ENCODE measurements around the gene SMARCC1.

Gene SMARCC1

DNA sequence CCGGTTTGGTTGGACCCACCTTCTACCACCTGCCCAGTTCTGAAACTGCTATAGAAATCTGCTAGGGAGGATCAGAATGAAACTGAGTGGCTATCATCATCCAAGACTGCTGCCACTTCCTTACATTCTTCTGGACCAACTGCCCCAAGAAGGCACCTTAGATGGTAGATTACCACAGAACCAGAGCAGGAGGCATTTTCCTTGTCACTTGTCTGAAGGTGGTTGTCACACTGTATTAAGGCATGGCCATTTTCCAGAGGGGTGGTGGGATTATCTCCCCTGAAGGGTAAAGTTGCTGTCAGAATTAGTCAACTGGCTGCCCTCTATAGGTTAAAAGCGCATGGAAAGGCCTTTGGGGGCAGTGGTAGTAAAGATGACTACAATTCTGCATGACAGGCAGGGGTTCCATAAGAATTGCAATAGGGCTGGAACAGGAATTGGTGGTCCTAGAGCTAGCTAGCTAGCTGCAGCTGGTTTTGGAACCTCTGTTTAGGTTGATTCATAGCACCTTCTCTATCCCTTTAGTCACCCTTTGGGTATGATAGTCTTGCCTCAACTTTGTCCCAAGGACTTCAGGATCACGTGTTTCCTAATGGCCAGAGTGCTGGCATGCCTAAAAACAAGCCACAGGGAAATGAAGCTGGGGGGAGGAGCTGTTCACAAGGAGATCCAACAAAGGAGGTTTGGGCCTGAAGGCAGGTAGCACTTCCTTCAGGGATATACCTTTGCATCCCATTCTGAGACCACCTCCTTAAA is 198.2 kb downstream of the SMARCC1 start:
- no peak for DNase-seq (ENCODE audit: low spot score)

DNA sequence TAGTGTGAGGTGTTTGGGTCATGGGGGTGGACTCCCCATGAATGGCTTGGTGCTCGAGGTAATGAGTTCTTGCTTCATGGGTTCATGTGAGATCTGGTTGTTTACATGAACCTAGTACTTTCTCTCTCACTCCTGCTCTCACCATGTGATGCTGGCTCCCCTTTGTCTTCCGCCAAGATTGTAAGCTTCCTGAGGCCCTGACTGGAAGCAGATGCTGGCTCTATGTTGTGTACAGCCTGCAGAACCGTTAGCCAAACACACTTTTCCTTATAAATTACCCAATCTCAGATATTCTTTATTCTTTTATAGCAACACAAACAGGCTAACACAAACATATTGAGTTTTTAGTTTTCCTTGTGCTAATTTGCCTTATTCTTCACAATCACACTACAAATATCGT is 199.9 kb downstream of the SMARCC1 start:
- no peak for DNase-seq (ENCODE audit: low spot score)

DNA sequence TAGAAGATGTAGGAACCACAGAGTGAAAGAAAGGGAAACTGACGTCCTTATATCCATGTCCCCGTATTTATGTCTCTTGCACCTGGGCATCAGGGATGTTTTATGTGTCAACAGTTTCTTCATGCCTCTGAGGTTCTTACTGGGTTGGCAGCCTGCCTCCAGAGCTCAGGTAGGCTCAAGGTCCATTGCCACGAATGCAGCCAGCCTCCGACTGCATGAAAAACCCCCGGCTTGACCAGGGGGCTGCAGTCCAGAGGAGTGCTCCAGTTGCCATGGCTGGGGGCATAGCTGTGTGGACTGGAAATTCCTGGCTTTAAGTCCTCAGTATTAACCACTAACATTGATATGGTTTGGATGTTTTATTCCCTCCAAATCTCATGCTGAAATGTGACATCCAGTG is 200.3 kb downstream of the SMARCC1 start:
- DNase-seq (ENCODE audit: low spot score): no peak

DNA sequence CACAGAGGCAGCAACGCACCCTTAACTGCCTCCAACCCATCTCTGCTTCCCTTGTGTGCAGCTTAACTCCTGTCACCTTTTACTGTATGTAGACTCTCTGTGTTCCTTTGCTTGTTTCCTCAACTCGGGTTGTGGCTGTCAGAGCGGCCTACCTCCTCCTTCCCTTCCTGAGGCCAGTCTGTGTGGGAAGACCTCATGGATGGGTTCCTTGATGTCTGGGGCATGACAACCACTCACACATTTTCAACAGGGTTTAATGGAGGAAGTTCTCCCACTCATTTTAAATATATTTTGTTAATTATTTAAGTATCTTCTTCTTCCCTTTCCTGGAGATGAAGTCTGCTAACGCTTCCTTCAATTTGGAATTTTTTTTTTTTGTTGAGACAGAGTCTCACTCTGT is 201.2 kb downstream of the SMARCC1 start:
- DNase-seq (ENCODE audit: low spot score): no peak

DNA sequence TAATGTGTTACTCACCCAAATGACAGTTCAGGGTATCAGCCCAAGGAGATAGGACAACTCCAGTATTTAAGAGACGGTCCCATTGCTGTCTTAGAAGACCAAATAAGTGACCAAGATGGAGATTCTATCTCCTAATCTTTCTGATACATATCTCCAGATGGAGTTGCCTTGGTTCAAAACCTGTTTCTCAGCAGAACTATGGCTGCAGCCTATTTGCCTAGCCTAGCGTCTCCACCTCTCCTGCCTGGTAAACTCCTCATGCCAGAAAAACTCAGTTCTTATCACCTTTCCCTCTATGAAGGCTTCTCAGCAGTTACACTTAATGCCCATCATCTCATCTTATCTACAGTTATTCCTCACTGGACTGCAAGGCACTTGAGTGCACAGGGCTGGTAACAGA is 201.8 kb downstream of the SMARCC1 start:
- DNase-seq (ENCODE audit: low spot score): no peak

DNA sequence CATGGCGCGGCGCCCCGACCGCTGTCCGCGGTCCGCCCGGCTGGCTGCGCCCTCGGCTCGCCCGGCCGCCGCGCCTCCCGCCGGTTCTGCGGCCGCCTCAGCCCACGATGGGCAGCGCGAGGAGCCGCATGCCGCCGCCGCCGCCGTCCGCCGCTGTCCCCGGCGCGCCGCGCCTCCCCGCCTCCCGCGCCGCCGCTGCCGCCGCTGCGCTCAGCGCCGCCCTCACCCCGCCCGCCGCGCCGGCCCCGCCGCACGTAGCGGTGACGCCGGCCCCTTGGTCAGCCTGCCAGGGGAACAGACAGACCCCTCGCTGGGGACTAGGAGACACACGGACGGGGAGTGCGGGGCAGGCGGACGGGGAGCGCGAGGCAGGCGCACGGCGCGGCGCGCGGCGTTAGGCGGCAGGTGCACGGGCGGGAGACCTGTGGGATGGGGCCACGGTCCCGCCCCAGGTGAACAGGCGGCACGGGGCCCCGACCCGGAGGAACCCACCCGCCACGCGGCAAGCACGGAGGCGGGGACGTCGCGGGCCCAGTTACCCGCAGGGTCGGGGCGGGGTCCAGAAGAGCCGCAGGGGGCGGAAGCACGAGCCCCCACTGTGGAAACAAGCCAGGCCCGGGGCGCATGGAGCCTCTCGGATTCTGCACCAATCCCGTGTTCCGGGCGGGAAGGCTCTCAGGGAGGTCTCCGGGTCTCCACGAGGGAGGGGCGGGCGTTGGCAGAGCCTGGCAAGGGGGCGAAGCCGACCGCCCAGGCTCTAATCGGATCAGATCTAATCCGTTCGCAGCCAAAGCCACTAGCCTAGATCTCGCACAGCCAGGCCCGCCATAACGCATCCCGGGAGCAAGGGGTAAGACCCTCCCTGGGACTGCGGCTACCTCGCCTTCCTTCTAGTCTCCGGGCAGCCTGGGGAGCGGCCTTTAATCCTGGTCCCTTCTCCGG is 202.7 kb downstream of the SMARCC1 start, which contains the start of gene CSPG5:
Gene CSPG5 (minus strand): TSS at position 175 of the 942 bp plus-strand sequence. CDS start 172 bp downstream, at position 3.
- peak; percentile 95 for DNase-seq (ENCODE audit: low spot score)

DNA sequence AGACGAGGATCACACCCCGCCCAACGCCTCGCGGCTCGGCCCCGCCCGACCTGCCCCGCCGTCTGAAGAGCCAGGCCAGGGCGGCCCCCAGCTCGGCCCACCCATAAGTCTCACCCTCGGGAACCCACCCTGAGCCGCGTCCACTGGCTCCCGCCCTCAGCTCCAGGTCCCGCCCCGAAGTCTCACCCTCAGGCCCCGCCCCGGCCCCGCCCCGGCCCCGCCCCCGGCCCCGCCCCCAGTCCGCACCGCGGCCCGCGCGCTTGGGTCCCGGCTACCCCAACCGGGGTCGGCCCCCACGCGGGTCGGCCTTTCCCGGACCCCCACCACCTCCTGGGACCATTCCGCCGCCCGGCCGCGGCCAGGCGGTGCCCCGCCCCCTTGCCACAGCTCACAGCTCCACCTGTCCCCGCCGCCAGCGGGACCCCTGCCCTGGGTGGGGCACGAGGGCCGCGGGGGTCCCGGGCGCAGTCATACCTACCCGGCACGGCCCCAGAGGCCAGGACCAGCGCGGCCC is 203.5 kb downstream of the SMARCC1 start:
- peak; percentile 91 for DNase-seq (ENCODE audit: low spot score)

DNA sequence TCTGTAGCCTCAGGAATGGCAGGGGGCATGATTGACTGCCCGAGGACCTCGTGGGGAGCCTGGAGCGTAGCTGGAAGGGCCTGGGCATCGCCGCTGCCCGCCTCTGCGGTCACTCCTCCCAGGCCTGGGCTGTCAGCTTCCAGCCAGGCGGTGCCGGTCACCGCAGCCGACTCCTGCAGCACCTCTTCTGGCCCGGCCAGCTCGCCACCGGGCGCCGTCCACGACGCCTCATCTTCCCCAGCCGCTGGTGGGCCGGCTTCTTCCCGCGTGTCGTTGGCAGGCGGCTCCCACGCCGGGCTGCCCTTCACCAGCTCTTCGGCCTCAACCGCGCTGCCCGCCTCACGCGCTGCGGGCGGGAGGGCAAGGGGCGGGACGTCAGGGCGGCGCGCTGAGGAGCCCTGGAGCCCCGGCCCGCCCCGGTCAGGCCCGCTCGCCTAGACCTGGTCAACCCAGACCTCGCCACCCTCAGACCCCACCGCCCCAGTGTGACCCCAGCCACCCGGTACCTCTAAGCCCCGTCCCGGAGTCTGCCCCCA is 204.0 kb downstream of the SMARCC1 start:
- no peak for DNase-seq (ENCODE audit: low spot score)

DNA sequence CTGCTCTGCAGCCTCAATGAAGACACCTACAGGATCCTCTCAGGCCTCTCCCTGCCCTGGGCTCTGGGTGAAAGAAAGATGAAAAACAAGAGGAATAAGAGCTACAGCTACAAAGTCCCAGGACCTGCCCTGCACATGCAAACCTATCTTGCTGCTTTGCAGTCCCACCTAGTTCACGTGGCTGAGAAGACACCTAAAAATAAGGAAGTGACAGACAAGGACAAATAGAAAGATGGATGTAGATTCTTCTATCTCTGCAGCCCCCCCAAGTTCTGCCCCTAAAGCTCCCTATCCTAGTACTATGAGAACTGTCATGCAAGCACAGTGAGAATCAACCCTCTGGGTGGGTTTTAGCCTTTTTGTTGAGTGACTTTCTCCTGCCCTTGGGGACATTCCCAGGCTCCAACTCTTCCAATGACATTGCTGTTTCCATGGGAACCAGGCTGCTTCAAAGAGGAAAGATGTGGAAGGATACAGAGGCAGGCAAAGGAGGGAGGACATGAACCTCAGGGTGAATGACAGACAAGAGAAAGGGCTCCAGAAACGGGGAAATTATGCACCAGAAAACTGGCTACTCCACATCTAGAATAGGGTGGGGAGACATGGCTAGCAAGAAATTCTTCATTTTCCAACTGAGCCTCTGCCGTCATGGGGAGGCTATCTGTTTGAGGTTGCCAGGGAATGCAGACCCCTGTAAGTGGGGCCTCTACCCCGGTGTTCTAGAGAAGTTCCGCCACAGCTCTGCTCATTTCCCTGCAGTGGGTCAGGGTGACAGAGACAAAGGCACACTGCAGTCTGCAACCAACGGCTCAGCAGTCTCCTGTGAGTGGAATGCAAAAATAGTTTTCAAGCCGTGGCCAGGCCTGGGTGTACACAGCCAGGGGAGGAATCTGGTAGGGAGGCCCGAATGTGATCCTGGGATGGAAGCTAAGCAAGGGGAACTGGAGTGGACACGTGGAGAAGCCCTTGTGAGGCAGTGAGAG is 208.2 kb downstream of the SMARCC1 start:
- no peak for DNase-seq (ENCODE audit: low spot score)

DNA sequence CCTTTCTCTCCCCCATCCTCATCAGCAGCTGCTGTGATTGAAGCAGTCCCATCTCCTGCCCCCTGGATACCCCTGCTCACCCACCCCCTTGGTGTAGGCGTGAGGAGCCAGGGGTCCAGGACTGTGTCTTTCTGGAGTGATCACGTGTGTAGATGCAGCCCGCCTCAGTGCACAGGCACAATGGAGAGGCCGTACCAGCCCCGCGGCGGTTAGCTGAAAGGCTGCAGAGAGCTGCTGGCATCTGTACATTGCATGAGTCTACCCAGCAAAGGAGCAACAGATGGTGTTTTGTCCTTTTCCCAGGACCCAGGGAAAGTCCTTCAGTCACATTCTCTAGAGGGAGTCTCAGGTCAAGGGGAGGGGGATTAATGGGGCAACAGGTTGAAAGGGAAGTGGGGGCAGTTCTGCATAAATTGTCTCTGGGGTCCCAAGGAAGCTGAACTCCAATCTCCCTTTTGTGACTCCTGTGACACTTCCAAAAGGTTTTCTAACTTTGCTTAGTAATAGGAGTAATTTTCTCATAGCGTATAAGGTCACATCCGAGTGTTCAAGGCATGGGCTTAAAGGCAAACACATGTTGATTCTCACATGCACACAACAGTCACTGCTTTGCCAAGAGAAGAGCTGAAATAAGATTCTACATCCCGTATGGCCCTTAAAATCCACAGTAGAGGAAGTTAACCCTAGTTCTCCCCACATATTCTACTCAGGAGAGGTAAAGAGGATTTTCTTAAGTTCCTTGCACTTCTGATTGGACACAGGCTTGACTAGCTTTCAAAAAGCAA is 210.1 kb downstream of the SMARCC1 start:
- DNase-seq (ENCODE audit: low spot score): no peak

DNA sequence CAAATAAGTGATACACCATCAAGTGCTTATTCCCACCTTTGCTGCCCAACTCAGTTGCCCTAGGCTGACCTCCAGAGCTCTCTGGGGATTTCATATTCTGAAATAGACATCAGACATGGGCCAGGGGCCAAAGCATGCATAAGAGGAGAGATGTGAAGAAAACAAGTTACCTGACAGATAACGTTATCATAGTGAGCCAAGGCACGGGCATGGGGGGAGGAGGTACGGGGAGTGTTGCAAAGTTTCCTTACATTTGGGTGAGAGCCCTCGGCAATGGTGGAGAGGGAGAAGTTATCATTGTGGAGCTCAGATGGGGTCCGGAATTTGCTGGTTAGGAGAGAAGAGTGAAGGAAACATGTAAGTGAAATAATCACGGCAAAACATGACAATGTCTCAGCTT is 212.8 kb downstream of the SMARCC1 start:
- DNase-seq (ENCODE audit: low spot score): no peak

DNA sequence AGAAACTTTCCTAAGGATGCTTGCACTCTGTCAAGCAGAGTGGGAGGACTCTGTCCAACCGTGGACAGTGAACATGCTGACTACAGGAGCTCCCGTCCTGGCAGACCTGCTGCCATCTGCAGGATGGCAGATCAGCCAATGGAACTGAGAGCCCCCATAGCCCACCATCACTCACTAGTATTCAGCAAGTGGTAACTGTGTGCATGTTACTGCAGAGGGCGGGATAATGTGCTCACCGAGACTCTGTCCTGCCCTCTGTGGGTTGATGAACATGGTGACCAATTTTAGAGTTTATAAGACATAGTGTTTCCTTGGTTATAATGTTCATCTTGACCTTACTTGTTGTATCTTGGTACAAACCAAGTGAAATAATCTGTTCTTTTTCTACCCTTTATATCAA is 214.5 kb downstream of the SMARCC1 start:
- no peak for DNase-seq (ENCODE audit: low spot score)

DNA sequence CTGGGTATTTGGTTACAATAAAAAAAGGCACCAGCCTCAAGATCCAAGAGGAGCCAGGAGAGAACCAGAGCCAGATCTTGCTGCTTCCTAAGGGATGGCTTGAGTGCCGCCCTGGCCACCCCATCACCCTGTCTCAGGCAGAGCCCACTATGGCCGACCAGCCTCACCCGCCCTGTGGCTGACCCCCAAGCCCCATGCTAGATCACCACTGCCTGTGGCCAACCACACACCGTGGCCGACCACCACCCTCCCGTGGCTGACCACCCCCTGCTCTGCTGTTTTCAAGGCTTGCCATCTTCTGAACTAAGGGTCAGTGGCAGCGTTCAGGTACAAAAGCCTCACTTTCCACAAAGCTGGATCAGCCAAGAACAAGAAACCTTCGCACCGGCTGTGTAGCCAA is 215.0 kb downstream of the SMARCC1 start:
- no peak for DNase-seq (ENCODE audit: low spot score)

DNA sequence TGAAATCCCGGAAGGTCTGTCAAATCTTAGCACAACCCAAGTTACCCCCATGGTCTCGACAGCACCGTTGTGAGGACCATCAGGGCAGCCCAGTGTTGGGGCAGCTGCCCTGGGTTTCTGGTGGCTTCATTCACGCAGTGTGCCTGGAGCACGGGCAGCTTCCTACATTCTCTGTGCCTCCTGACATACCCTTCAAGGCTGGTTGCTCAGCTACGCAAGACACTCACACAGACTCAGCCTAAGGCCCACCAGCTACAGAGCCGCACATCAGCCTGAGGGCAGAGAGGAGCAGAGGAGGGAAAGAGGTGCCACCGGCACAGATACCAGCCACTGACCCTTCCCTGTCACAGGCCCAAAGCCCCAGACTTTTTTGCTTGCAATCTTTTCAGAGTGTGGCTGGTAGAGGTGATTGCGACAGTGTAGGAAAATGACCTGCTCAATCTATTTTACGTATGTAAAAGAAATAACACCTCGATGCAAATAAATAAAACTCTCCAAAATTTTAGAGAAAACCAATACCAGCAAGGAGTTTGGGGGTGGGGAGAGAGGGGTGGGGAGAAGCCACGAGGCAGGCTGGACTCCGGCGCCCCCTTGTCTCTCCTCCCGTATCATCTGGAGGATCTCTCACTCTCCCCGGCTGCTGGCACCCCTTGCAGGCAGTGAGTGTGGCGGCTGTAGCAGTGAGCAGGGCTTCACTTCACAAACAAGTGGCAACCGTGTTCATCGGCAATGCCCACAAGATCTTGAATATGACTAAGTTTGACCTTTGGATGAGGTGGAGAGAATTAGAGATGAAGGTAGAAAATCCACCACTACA is 215.8 kb downstream of the SMARCC1 start:
- DNase-seq (ENCODE audit: low spot score): peak; percentile 17

DNA sequence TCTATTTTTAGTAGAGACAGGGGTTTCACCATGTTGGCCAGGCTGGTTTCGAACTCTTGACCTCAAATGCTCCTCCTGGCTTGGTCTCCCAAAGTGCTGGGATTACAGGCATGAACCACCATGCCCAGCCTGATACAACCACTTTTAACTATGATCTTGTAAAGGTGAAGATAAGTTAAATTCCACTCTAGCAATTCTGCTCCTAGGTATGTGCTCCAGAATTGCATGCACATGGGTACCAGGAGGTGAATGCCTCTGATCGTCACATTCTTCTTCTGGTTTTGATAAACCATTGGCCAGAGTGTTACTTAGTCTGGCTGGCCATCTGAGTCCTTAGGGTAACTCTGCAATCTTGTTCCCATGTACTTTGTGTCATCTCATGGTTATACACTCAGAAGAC is 225.3 kb downstream of the SMARCC1 start:
- no peak for DNase-seq (ENCODE audit: low spot score)

DNA sequence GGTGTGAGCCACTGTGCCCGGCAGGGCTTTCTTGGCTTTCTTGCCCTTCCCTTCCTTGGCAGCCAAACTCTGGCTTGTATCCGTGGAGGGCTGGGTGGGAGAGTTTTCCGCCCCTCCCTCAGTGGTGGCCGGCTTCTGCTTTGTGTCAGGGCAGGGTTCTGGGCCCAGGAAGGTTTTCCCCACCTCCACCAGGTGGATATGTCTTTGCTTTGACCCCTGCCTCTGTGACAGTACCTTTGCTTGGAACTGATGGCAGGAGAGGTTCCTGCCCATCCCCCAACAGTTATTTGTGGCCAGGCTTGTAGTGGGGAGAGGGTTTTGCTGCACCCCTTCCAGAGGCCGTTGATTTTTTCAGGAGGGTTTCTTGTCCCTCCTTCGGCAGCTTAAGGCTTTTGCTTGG is 227.4 kb downstream of the SMARCC1 start:
- DNase-seq (ENCODE audit: low spot score): no peak

DNA sequence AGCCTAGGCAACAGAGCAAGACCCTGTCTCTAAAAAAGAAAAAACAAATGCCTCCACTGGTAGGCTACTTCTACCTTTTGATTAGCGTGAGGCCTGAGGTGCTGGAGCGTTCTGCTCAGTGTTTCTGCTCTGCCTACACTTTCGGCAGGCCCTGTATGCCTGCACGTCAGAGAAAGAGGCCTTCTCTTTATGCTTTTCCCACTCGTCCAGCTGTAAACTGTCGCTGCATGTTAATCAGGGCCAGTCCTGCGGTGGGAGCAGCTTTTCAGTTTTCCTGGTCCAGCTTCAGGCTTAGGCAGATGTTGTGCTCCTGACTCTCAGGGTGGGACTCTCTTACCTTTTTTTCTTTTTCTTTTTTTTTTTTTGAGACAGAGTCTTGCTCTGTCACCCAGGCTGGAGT is 228.3 kb downstream of the SMARCC1 start:
- DNase-seq (ENCODE audit: low spot score): no peak

DNA sequence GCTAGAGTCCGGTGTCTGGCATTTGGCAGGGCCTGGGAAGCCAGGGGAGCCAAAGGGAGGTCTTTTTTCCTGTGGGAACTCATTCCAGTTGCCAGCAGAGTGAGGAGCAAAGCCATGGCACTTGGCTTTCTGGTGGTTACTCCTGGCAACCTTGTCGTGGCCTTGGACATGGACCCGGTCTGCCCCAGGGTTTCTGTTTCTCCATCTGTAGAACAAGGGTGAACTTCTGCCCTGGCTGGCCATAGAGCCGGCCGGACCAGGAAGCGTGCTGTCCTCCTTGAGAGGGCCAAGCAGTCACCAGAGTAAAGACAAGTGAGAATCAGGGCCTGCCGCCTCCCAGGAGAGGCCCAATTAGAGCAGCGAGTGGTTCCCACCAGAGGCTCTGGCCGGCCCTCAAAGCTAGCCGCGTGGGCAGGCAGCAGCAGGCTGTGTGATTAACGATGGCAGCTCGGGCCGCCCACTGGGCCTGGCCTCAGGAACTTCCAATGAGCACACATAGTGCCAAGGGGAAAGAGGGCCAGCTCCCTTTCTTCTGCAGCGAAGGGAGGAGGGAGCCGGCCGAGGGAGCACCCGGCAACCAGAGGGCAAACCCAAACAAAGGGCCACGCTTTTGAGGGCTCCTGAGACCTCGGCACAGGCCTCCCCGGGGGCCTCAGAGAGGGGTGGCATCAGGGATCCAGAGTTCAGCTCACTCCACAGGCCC is 239.1 kb downstream of the SMARCC1 start:
- no peak for DNase-seq (ENCODE audit: low spot score)

DNA sequence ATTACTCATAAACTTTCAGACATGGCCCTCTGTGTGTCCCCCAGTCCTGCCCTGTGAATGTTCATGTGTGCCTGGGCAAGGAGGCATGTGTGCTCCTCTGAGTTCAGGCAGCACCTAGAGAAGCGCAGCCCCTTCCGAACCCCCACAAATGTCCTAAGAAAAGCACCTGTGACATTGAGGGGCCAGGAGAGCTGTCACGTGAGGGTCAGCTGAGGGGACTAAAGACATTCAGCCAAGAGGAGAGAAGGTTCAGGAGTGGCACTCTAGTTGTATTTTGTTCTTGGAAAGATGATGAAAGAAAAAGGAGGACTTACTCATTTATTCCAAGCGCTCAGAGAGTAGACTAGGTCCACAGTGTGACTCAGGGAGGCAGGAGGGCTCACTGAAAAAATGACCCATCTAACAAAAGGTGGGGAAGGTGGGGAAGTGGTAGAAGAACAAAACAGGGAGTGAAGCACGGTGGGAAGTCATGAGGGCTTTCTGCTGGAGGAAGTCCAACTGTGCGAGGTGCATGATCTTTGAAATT is 240.0 kb downstream of the SMARCC1 start:
- DNase-seq (ENCODE audit: low spot score): no peak
